Muscle of back (tissue), 11 donors: Measurements from ENCODE around the gene HLA-C. TPM values are rescaled to one million over a fixed set of nuclear protein-coding genes. Genes with fewer than 3 reads are reported as not detected.

Source experiments
- DNase-seq, 3 donors: peaks; one replicate each; pipeline versions ENCODE4 v3.0.0 to v3.0.0-alpha.2; 2013
- polyA plus RNA-seq, 10 donors: library from polyadenylated mRNA; unstranded; fragments of 120-200 nt; gene quantifications; one replicate each; pipeline ENCODE4 v1.2.1, GENCODE V29; 2013; ENCODE audit not compliant: insufficient read length in 10 of 10

Gene HLA-C
- polyA plus RNA-seq, 10 donors, result 38.7 to 119 (median 47.7) TPM

DNA sequence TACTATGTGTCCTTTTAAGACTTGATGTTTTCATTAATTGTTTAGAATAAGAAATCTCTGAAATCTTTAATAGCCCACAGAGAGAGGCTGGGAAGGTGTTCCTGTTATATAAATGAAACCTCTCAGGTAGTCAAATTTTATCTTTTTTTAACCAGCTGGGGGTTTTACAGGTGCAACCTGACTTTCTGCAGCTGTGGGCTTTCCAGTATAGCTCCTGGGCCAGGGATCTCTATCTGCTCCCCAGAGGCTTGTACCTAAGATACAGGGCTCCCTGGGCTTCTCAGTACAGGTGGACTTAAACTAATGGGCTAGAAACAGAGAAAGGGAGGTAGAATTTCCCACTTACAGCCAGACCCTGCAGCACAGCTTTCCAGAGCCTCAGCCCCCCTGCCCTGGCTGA lies 49.4 kb downstream of the HLA-C start:
- no peak for DNase-seq

Other genes with a start within 250 kb of the HLA-C start
- not detected for gene C6orf15, start 159.5 kb downstream of the HLA-C start, polyA plus RNA-seq
- 1 to 10 TPM in 7 of 10 donors, under 1 TPM in 3; 0.12 to 2.1 (median 1.1) TPM for gene PSORS1C1, start 157.3 kb downstream of the HLA-C start, polyA plus RNA-seq
- gene CDSN, start 151.6 kb downstream of the HLA-C start, polyA plus RNA-seq, result not detected
- gene PSORS1C2, start 133.0 kb downstream of the HLA-C start, polyA plus RNA-seq, result under 1 TPM in 3 of 10 donors, not detected in 7; 0.14 to 0.27 (median 0.15) TPM
- gene CCHCR1, start 114.3 kb downstream of the HLA-C start, polyA plus RNA-seq, result 10 to 100 TPM; 11.0 to 18.4 (median 13.5) TPM
- 10 to 100 TPM in 9 of 10 donors, 1 to 10 TPM in 1; 9.2 to 18.9 (median 11.9) TPM for gene TCF19, start 113.5 kb downstream of the HLA-C start, polyA plus RNA-seq
- 1 to 10 TPM in 3 of 10 donors, under 1 TPM in 6, not detected in 1; 0.41 to 3.4 (median 0.71) TPM for gene POU5F1, start 101.4 kb downstream of the HLA-C start, polyA plus RNA-seq
- 100 to 1,000 TPM; 114 to 299 (median 141) TPM for gene HLA-B, start 85.1 kb upstream of the HLA-C start, polyA plus RNA-seq
- 10 to 100 TPM in 1 of 10 donors, 1 to 10 TPM in 9; 3.8 to 12.2 (median 7.2) TPM for gene MICA, start 131.5 kb upstream of the HLA-C start, polyA plus RNA-seq
- 1 to 10 TPM in 5 of 10 donors, under 1 TPM in 5; 0.47 to 1.1 (median 0.99) TPM for gene MICB, start 226.1 kb upstream of the HLA-C start, polyA plus RNA-seq